Measurements from ENCODE around the gene SERPINB13.
"Not testable (repeated sequence)": the region's sequence is repeated elsewhere in the genome, so short reads cannot be mapped to it uniquely, and the experiment has no call there.

Gene SERPINB13

DNA sequence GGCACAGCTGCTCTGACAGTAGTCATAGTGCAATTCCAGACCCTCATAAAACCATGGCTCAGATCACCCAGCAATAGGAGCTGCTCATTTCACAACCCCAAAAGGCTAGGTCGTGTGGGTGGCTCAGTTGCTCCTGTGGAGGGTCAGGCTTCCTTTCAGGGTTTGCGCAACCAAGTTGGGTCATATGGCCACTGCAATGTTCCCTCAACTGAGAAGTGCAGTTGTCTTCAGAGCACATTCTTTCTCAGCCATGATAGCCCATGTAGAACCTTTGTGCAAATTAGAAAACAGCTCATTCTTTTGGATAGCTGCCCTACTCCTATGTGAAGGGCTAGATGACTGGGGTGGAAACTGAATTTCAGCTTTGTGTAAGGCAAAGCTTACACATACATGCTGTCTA lies 3.2 kb downstream of the SERPINB13 start:
- no peak for DNase-seq

- DNase-seq: no peak
These were observed 4.0 kb downstream of the SERPINB13 start for GRCh38 chr18:63590966-63591695.

- no peak for DNase-seq
These were observed 4.6 kb downstream of the SERPINB13 start for GRCh38 chr18:63591725-63592124.

- no peak for DNase-seq
These were observed 5.3 kb downstream of the SERPINB13 start for GRCh38 chr18:63592471-63592870.

DNA sequence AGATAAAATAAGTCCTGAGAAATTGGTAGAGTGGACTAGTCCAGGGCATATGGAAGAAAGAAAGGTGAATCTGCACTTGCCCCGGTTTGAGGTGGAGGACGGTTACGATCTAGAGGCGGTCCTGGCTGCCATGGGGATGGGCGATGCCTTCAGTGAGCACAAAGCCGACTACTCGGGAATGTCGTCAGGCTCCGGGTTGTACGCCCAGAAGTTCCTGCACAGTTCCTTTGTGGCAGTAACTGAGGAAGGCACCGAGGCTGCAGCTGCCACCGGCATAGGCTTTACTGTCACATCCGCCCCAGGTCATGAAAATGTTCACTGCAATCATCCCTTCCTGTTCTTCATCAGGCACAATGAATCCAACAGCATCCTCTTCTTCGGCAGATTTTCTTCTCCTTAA lies 9.8 kb downstream of the SERPINB13 start:
- DNase-seq: no peak

DNA sequence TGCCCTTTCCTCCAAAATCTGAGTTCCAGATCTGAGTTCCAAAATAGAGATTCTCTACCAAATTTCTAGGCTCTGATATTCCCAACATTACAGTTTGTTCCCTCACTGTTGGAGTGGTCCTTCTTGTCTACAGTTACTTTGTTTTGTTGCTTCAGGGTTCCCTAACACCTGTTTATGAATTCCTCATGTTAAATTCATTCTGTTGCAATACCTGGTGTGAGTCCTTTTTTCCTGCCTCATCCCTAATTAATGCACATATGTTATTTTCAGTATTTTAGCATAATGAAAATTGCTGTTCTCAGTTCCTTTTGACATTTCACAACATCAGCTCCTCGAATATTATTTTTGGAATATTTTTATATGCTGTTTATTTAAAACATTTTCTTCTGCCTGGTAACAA lies 16.2 kb downstream of the SERPINB13 start:
- no peak for DNase-seq

GRCh38 chr18:63603772-63604171 lies 16.6 kb downstream of the SERPINB13 start:
- no peak for DNase-seq

DNA sequence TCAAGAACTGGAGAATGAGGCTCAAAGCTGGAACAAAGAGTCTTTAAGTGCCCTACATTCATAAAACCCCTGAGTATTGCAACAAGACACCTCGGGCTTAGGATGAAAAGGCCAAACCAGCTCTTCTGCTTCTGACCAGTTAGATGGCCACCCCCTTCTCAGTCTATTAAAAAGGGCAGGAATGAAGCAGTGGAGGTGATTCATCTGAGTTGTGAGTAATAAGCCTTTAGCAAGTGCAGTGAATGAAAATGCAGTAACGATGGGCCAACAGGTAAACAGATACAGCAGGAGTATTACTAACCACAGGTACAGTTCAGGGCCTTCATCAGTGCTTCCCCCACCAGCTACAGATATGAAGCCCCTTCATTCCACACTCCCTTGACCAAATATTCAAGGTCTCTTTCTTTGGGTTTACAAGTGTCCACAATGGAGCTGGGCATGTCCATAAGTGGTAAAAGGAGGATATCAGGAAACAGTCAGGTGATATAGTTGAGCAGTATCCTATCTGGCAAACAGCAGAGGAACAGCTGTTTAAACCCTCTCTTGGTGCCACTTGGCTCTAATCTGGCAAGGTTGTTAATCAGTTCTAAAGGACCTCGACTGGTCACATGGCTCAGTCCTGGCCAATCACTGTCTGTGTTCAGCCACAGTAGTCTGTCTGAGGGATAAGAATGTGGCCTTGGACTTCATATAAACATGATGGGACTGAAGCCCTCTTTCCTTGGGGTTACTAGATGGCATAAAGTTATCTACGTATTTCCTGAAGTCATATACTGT lies 17.8 kb downstream of the SERPINB13 start:
- DNase-seq: no peak

DNA sequence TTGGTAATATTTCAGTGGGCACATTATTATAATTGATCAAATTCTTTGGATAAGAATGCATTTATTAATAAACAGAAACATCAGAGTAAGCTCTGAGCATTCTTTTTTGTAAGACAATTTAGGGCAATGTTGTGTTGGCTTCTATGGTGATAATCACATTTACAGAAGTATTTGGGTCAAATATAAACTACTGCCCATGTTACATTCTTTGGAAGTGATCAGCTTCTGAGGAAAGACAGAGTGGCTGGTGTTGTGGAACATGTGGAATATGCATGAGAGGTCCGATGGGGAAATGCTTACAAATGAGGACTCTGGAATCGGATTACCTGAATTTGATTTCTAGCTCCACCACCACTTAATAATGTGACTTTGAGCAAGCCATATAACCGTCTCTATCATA lies 19.4 kb downstream of the SERPINB13 start:
- no peak for DNase-seq

- DNase-seq: no peak
These were observed 26.3 kb downstream of the SERPINB13 start for GRCh38 chr18:63613420-63613819.

GRCh38 chr18:63617049-63617914 lies 30.1 kb downstream of the SERPINB13 start:
- DNase-seq: no peak

DNA sequence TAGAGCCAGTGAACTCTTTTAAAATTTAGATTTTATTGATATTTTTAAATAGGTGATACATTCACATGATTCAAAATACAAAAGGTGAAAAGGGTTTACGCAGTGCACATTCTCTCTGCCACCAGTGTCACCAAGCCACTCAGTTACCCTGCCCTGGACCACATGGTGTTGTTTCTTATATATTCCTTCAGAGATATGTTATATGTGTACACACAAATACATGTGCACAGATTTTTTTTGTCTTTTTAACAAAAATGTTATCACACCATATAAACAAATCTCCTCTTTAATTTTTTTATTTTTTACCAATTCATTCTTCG lies 30.7 kb downstream of the SERPINB13 start:
- DNase-seq: no peak

DNA sequence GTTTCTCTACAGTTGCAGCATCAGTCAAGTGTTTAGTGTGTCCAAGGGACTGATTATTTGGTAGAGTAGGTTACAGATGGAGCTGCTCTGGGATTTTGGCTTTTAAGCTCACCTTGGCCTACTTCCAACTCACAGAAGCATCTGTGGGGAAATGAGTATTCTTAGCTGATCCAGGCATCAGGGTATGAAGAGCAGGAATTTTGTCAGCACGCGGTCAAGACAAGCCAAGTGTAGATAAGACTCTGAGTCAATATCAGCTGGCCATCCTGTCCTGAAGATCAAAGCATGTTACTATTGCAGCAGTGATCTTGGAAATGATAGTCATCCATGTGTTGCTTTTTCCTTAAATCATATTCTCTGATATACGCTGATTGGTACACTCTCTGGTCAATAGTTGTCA lies 32.5 kb downstream of the SERPINB13 start:
- no peak for DNase-seq

GRCh38 chr18:63624863-63625262 lies 37.7 kb downstream of the SERPINB13 start:
- no peak for DNase-seq

DNA sequence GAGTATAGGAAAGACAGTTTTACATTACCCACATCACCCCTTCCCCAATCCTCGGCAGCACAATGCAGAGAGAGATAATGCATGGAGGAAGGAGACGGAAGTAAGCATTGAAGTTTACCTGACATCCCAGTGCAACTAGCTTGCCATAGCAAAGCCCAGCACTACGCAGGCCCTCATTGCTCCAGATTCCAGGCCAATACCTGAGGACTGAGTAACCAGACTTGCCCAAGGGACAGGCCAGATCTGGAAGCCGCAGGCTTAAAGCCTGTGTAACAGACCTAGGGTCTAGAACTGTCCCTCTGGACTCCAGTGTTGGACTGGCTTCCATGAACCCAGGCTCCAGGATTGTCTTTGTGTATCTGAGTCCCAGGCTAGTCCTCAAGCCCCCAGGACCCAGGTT lies 39.3 kb downstream of the SERPINB13 start:
- DNase-seq: no peak

- DNase-seq: no peak
These were observed 40.7 kb downstream of the SERPINB13 start for GRCh38 chr18:63627819-63628218.

DNA sequence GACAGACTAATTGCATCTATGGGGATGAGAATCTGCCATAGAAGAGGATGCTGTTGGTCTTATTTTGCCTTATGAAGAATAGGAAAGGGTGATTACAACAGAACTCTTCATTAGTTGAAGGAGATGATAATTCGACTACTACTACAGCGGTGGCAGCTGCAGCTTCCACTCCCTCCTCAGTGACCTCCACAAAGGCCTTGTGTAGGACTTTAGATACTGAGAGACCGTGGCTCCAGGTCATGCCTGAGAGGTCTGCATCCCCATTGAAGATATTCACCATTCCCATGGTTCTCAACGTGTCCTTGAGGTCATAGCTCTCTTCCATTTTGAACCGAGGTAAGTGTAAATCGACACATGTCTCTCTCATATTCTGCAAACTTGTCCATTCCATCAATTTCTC lies 50.6 kb downstream of the SERPINB13 start:
- no peak for DNase-seq

DNA sequence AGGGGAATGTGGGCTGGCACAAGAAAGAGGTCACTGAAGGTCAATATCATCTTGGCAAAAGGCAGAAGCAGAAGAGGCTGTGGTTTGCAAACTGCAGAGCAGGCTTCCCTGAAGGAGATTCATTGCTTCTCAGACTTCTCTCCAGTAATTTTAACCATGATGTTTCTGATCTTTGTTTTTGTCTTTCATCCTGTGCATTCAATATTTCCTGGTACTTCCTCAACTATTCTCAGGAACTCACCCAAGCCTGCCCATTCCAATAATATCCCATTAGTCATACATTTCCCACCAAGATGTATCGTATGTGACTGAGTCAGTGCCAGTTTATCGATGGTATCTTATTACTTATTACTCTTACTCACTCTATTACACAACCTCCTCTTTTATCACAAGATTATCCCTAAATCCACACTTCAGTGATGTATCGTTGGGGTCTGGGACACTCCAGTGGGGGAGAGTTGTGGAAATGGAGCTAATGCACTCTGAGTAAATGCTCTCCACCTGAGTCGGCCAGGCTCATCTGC lies 54.1 kb downstream of the SERPINB13 start:
- not testable (repeated sequence) for DNase-seq

DNA sequence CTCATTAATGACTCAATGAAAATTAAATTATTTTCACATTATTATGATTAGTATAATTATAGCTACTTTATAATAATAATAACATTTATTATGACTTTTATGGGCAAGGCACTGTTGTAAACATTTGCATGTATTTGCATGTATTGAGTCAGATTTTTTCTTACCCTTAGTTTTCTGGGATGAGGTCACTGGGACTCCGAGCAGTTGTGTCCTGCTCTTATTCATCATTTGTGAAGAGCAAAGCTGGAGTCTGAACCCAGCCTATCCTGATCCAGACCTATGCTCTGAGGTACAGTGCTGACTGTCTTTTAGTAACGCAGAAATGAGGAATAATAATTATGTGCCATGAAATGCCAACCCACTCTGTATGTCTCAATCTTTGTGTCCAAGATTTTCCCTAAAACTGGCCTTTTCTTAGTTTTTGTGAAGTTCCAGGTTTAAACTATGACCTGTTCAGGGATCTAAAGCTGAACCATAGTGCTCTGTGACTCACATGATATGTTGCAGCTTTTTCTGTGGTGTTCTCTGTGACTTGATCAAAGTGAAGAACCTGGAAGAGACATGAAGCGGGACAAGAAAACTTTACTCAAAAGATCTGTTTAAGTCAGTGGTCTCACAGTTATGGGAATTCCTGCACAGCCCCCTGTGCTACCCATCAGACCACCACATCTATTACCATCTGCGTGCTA lies 55.7 kb downstream of the SERPINB13 start:
- not testable (repeated sequence) for DNase-seq

DNA sequence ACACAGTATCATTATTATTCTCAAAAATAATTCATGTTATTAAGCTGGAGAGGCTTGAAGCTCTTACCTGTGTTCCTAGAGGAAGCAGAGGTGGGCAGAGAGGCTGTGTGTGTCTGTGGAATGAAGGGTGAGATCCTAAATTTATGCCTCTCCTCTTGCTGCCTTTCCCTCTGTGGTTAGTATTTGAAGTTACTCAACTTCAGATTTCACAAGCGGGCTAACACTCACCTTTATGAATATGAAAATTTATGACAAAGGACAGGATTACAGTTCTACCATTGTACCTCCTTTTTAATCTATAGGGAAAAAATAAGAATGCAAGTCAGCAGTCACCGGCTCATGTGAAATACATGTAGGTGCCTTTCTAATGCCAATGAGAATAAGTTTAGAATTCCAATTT lies 57.0 kb downstream of the SERPINB13 start, which contains the start of gene SERPINB4:
Gene SERPINB4, minus strand, starts transcription at position 115 of the 400 bp plus-strand sequence. CDS start 679 bp downstream, outside the sequence.
- DNase-seq: not testable (repeated sequence)

DNA sequence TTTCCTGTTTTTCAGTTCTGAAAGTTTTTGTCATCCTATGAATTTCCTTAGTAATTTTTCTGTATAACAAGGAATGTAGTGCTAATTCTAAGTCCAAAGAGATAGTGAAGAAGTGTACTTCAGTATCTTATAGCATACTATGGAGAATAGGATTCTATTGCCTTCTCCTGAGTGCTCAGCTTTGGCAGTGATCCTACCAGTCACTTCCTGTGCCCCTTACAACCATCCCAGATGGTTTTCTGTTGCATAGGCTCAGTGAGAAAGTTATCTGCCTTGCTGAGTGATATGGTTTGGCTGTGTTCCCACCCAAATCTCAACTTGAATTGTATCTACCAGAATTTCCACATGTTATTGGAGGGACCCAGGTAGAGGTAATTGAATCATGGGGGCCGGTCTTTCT lies 57.6 kb downstream of the SERPINB13 start:
- DNase-seq: not testable (repeated sequence)
